Subcutaneous abdominal adipose tissue (tissue), 5 donors: ENCODE results near the gene ELAVL1.
A peak's percentile ranks its signal among the peaks of the same experiment; 100 is the strongest.

Experiments used
- H3K27ac ChIP-seq: one replicate; pipeline ENCODE4 v1.7.0; 2013; ENCODE audit warnings: low read depth, mild to moderate bottlenecking, inconsistent platforms, low read length, moderate library complexity
- H3K27me3 ChIP-seq, 5 donors: one replicate each; pipeline ENCODE4 v1.7.0; 2013; ENCODE audit warnings: low read length in 5 of 5, inconsistent platforms in 1 of 5; ENCODE audit not compliant: control insufficient read depth in 5 of 5, insufficient read depth in 4 of 5
- H3K36me3 ChIP-seq, 5 donors: one replicate each; pipeline ENCODE4 v1.7.0; 2013; ENCODE audit warnings: low read length in 5 of 5; ENCODE audit not compliant: control insufficient read depth in 5 of 5, insufficient read depth in 5 of 5
- H3K4me1 ChIP-seq, 5 donors: one replicate each; pipeline ENCODE4 v1.7.0; 2013; ENCODE audit warnings: low read length in 5 of 5, mild to moderate bottlenecking in 3 of 5, moderate library complexity in 1 of 5; ENCODE audit not compliant: control insufficient read depth in 5 of 5, insufficient read depth in 5 of 5
- H3K4me3 ChIP-seq, 5 donors: one replicate each; pipeline ENCODE4 v1.7.0; 2013; ENCODE audit warnings: low read length in 5 of 5, low read depth in 1 of 5
- H3K9ac ChIP-seq, 5 donors: one replicate each; pipeline ENCODE4 v1.7.0; 2013; ENCODE audit warnings: low read length in 5 of 5, mild to moderate bottlenecking in 4 of 5, moderate library complexity in 3 of 5
- H3K9me3 ChIP-seq, 5 donors: one replicate each; pipeline ENCODE4 v1.7.0; 2013; ENCODE audit warnings: low read length in 5 of 5; ENCODE audit not compliant: control insufficient read depth in 5 of 5
- donor health status: healthy.
- donor health status: healthy.
- donor health status: healthy.
- donor health status: healthy.
- donor health status: healthy.

ELAVL1 gene

DNA sequence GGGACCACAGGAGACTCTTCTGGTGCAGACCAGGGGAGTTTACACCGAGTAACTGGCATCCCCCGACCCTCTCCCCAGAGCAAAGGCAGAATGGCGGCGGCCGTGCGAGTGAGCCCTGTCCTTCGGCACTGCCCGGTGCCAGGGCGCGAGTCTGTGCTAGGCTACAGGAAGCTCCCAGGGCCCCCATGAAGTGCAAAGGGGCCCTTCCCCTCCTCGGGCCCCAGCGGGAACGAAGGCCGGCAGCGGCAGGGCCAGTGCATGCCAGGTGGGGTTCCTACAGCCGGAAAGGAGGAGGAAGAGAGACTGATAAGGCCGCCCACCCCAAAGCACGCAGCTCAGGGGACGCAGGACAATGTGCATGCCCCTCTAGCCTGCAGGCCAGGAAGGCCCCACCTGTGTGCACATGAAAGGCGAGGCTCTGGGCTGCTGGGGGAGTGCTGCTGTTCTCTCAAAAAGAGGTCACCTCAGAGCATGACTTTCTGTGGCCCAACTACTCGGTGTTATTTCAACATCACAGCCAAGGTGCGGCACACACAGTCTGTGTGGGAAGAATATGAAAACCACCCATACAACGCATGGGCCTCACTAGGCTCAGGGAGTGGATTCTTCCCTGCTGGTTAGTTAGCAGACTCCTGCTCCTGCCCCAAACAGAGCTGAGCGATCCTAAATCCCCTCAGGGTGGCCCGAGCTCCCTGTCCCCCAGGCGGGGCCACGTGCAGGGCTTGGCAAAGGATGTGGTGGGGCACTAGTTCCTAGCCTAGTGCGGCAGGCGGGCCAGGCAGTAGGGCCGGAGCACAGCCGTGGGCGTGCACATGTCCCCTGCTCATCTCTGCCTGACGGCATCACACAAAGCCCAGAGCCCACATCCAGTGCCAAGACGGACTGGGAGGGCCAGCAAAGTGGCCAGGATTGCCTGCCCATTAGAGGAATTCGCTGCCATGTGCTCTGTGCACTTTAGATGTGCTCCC lies 33.6 kb downstream of the ELAVL1 start:
- H3K9me3 ChIP-seq: no peaks in the 10 kb centered on the region
- peaks cover 0 to 75% (median 58%) of the 10 kb centered on the region in 5 donors for H3K36me3 ChIP-seq

DNA sequence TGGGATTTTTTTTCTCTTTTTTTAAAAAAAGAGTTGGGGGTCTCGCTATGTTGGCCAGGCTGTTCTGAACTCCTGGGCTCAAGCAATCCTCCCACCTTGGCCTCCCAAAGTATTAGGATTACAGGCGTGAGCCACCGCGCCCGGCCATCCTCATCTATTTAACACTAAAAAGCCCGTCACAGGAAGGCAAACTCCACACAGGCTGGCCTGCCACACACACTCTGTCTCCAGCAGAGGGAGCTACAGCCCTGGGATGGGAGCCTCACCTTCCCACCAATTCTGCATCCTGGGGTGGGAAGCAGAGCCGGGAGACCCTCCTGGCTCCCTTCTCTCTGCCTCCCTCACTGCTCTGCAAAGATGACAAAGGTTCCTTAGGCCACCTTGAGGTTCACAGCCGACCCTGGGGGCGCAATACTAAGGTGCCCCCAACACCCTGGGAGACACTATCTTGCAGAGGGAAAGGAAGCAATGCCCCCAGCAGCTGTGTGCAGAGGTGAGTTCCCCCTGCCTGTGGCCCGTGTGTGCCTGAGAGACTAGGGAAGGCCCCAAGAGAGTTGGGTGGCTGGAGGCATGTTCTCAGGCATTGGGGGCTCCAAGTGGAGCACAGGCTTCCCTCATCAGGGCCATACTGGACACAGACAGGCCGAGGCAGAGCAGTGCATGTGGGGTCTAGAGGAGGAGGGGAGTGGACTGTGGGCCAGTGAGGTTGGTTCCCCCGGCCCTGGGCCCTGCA lies 34.6 kb downstream of the ELAVL1 start:
- Histone ChIP-seq H3K4me3 (no peak overlapping the region), H3K27ac (no peak overlapping the region), H3K4me1 (peaks cover 0 to 13% (median 8%) of the 10 kb centered on the region in 5 donors), H3K9ac (no peak overlapping the region), H3K36me3 (peaks cover 0 to 80% (median 64%) of the 10 kb centered on the region in 5 donors), H3K9me3 (no peaks in the 10 kb centered on the region), H3K27me3 (no peaks in the 10 kb centered on the region)

More for the DNA sequence above, 33.6 kb downstream of the ELAVL1 start:
- Histone ChIP-seq H3K9ac (no peak overlapping the region), H3K27me3 (no peaks in the 10 kb centered on the region), H3K27ac (no peak overlapping the region), H3K4me3 (no peak overlapping the region), H3K4me1 (peaks cover 0 to 13% (median 8%) of the 10 kb centered on the region in 5 donors)

GRCh38 chr19:7969555-7969939 lies 35.9 kb downstream of the ELAVL1 start:
- Histone ChIP-seq H3K27me3 (no peaks in the 10 kb centered on the region), H3K27ac (no peak overlapping the region), H3K36me3 (peaks cover 0 to 87% (median 70%) of the 10 kb centered on the region in 5 donors), H3K9me3 (no peaks in the 10 kb centered on the region), H3K4me3 (no peak overlapping the region), H3K9ac (no peak overlapping the region), H3K4me1 (peaks cover 0 to 1% (median 0%) of the 10 kb centered on the region in 5 donors)

GRCh38 chr19:7968796-7969554 lies 36.5 kb downstream of the ELAVL1 start:
- Histone ChIP-seq H3K27me3 (no peaks in the 10 kb centered on the region), H3K27ac (no peak overlapping the region), H3K9ac (peak overlapping the region in 1 of 5 donors; percentile 19), H3K4me3 (no peak overlapping the region), H3K9me3 (no peaks in the 10 kb centered on the region), H3K4me1 (no peaks in the 10 kb centered on the region), H3K36me3 (peaks cover 0 to 87% (median 71%) of the 10 kb centered on the region in 5 donors)

GRCh38 chr19:7968008-7968795 lies 37.2 kb downstream of the ELAVL1 start:
- H3K27ac ChIP-seq: no peak overlapping the region
- no peaks in the 10 kb centered on the region for H3K27me3 ChIP-seq
- H3K9ac ChIP-seq: peak overlapping the region in 1 of 5 donors; percentile 19
- H3K4me1 ChIP-seq: no peaks in the 10 kb centered on the region
- H3K4me3 ChIP-seq: no peak overlapping the region
- peaks cover under 1 to 87% (median 75%) of the 10 kb centered on the region in 5 donors for H3K36me3 ChIP-seq
- H3K9me3 ChIP-seq: no peaks in the 10 kb centered on the region

DNA sequence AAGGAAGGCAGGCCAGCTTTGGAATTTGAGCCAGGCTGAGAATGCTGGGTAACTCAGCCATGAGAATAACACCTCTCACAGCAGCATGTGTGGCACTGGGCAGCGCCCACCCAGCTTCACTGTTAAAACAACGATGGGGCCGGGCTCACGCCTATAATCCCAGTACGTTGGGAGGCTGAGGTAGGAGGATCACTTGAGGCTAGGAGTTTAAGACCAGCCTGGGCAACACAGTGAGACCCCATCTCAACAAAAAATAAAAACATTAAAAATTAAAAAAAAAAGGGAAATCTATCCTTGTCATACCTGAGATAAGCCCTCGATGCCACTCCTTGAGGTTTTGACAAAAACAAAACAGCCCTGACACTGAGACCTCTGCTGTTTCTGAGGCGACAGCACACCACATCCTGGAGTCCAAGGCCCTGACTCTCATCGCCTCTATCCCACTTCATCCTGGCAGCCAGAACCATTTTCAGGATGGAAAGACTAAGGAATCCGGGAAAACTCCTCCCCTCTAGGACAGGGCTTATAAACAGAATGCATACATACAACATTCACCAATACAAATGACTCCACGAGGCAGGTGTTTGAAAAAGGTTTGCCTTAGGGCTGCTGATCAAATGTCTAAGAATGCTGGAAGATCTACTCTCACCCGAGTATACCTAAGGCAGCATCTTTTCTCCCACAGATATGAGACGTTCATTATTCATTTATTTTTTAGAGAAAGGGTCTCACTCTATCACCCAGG lies 39.3 kb downstream of the ELAVL1 start:
- Histone ChIP-seq H3K4me1 (no peaks in the 10 kb centered on the region), H3K36me3 (peaks cover 4 to 88% (median 81%) of the 10 kb centered on the region in 5 donors), H3K27me3 (no peaks in the 10 kb centered on the region), H3K9me3 (no peaks in the 10 kb centered on the region), H3K4me3 (no peak overlapping the region), H3K27ac (no peak overlapping the region), H3K9ac (no peak overlapping the region)

DNA sequence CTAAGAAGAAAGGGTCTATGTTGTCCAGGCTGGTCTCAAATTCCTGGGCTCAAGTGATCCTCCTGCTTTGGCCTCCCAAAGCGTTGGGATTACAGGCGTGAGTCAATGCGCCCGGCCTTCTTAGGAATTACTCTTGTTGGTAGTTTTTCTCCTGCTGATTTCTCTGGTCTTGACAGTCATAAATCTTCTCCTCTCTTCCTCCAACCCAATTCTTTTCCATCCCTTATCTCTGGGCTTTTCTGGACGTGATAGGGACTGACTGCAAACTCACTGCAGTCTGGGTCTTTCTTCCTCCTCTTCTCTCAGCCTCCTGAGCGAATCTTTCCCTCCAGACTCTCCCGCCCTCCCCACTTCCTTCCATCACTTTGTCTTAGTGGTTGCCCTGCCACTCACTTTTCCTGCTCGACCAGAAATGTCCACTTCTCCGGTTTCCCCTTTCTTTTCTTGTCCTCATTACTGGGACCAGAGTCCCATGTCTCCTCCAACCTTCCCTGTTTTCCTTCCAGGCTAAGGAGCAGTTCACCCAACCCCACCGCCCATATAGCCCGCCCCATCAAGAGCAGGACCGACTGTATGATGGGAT lies 40.1 kb downstream of the ELAVL1 start:
- Histone ChIP-seq H3K27me3 (no peaks in the 10 kb centered on the region), H3K4me3 (no peak overlapping the region), H3K27ac (no peak overlapping the region), H3K9ac (no peak overlapping the region), H3K4me1 (no peaks in the 10 kb centered on the region), H3K36me3 (peaks cover 4 to 93% (median 83%) of the 10 kb centered on the region in 5 donors), H3K9me3 (no peaks in the 10 kb centered on the region)

DNA sequence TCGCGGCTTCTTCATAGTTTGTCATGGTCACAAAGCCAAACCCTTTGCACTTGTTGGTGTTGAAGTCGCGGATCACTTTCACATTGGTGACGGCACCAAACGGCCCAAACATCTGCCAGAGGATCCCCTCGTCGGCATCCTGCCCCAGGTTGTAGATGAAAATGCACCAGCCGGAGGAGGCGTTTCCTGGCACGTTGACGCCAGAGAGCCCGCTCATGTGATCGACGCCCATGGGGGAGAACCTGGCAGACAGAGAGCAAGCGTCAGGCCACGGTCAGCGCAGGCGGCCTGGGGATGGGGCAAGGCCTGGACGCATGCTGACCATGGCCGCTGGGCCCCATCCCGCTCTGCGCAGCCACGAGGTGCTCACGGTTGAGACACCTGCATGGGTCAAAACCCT lies 41.9 kb downstream of the ELAVL1 start:
- Histone ChIP-seq H3K9ac (no peak overlapping the region), H3K4me3 (no peak overlapping the region), H3K27ac (no peak overlapping the region), H3K36me3 (peaks cover 4 to 88% (median 78%) of the 10 kb centered on the region in 5 donors), H3K9me3 (no peaks in the 10 kb centered on the region), H3K27me3 (no peaks in the 10 kb centered on the region), H3K4me1 (no peaks in the 10 kb centered on the region)
